GM19395 (cell line): ENCODE results near the gene CBFA2T2.
"Not testable (repeated sequence)": the region's sequence is repeated elsewhere in the genome, so short reads cannot be mapped to it uniquely, and the experiment has no call there.

ENCODE experiments used
- ATAC-seq: cut with Tn5 transposase; IDR thresholded peaks from one replicate; pipeline ENCODE4 v1.9.1; 2021; ENCODE audit warnings: mild to moderate bottlenecking, moderate library complexity; ENCODE audit not compliant: unreplicated experiment

Gene CBFA2T2

GRCh38 chr20:33501000-33501399, 11.1 kb downstream of the CBFA2T2 start:
- no peak for ATAC-seq

DNA sequence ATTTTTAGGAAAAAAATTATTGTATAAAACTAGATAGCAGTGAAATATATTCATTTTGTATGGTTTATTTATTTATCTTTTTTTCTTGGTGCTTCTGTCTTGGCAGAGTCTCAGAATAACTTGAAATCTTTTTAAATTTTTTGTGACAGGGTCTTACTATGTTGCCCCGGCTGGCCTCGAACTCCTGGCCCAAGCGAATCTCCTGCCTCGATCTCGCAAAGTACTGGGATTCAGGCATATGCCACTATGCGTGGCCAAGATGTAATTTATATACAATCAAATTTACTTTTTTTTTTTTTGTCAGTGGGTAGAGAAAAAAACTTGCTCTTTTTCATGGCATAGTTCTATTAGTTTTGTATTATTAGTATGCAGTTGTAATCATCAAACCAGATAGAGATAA, 13.7 kb downstream of the CBFA2T2 start:
- ATAC-seq: no peak

GRCh38 chr20:33506576-33506975, 16.7 kb downstream of the CBFA2T2 start:
- no peak for ATAC-seq

DNA sequence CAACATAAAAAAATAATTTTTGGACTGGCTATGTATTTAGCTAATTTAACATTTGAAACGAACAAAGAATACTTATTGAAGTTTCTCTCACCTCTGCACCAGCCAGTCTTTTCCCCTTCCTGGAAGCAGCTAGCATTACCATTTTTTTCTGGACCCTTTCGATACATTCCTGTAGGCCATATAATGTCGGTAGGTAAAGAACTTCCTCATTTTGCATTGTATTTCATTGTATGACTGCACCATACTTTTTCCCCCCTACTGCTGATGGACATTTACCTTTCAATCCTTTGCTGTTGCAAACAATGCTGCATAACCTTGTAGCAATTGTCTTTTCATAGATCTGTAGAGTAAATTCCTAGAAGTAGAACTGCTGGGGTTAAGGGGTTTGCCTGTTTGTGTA, 17.6 kb downstream of the CBFA2T2 start:
- ATAC-seq: no peak

- ATAC-seq: not testable (repeated sequence)
Observed at GRCh38 chr20:33508015-33508414, 18.1 kb downstream of the CBFA2T2 start.

GRCh38 chr20:33509057-33509456, 19.2 kb downstream of the CBFA2T2 start:
- ATAC-seq: not testable (repeated sequence)

GRCh38 chr20:33511876-33512275, 22.0 kb downstream of the CBFA2T2 start:
- not testable (repeated sequence) for ATAC-seq

- ATAC-seq: no peak
Observed at GRCh38 chr20:33515569-33516216, 25.8 kb downstream of the CBFA2T2 start.

DNA sequence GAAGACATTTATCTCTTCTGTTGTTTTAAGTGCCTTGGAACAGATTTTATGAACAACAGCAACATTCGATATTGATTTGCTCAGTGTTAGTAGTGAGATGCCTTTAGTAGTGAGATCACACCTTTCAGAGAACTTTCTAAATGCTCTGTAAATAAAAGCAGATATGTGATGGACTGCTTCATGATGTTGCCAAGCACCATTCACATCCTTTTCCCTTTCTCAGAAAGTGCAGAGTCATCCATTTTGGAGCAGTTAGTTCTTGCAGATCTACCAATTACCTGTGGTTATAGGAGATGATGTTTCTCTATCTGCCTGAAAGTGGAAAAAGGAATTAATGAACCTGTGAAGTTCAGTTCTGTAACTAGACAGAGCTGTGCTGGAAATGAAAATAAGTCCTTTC, 27.0 kb downstream of the CBFA2T2 start:
- no peak for ATAC-seq

- ATAC-seq: no peak
Observed at GRCh38 chr20:33518071-33518470, 28.2 kb downstream of the CBFA2T2 start.

DNA sequence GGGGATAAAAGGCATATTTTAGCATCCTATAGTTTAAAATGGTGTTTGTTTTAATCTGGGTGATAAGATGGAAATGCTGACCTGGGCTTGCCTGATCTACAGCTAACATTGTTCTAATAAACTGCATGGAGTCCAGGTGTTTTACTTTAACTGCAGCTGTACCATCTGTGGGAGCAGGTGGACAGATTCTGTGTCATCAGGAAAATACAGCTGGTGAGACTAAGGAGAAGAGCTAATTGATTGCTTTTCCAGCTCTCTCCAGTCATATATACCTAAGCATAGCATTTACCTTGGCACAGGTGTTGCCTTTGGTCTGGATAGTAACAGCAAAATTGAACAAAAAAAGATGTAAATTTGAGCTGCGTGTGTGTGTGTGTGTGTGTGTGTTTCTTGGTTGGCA, 31.6 kb downstream of the CBFA2T2 start:
- ATAC-seq: no peak

- no peak for ATAC-seq
Observed at GRCh38 chr20:33522256-33522820, 32.4 kb downstream of the CBFA2T2 start.

DNA sequence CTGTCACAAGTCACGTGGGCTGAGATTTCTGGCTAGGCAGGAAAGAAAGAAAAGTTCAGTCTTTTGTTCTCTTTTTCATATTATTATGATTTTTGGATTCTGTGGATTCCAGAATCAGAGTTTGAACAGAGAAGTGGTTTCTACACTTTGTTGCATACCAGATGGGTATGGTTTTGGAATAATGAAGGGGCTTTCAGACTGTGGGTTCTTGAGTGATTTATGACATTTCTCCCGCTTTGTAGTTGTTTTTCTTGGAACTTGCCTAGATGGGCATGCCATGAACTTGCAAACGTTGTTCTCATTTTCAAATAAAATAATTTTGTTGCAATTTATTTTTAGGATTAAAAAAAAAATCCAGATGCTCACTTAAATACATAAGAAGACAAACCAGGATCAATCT, 34.4 kb downstream of the CBFA2T2 start:
- no peak for ATAC-seq

- no peak for ATAC-seq
Observed at GRCh38 chr20:33526769-33527168, 36.9 kb downstream of the CBFA2T2 start.

GRCh38 chr20:33531047-33531877, 41.4 kb downstream of the CBFA2T2 start:
- ATAC-seq: no peak

DNA sequence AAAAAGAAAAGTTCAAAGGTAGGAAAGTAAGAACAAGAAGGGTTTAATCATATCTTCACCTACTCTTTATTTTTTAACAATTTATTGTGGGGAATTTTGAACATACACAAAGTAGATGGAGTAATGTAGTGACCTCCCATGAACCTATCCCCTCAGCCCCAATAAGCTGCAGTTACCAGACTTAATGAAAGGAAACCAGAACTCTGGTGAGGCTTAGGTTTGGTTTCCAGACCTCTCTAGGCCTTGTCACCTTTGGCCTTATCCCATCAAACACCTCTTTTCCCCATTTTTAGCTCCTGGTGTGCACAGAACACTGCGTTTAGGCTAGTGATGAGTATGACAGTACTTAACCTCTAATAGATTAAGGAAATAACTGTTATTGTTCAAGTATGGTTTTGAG, 42.0 kb downstream of the CBFA2T2 start:
- ATAC-seq: no peak

- no peak for ATAC-seq
Observed at GRCh38 chr20:33532753-33533459, 43.0 kb downstream of the CBFA2T2 start.

GRCh38 chr20:33535717-33536116, 45.8 kb downstream of the CBFA2T2 start:
- ATAC-seq: not testable (repeated sequence)

- ATAC-seq: no peak
Observed at GRCh38 chr20:33537608-33538007, 47.7 kb downstream of the CBFA2T2 start.

DNA sequence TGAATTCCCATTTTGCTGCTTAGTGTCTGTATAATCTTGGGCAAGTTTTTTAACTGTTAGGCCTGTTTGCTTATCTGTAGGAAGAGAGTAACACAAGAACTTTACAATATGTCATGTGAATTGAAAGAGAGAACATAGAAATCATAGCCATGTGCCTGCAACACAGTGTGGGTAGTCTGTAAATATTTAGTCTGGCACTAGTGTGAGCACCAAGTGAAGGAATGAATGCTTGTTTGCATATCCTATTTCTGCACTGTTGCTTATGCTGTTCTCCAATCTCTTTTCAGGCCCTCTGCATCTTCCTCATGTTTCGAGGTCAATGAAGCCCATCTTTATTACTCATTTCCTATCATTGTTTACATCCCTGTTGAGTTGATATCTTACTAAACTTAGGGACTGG, 49.2 kb downstream of the CBFA2T2 start:
- no peak for ATAC-seq

GRCh38 chr20:33540427-33540826, 50.5 kb downstream of the CBFA2T2 start:
- ATAC-seq: no peak
